SH-SY5Y (cell line): ENCODE measurements around the gene SND1.

ENCODE experiments used
- GATA2 ChIP-seq: IDR thresholded peaks from 2 replicates; pipeline ENCODE4 v1.6.1; 2011; ENCODE audit warnings: mild to moderate bottlenecking, low read depth, low read length
- GATA3 ChIP-seq: IDR thresholded peaks from 2 replicates; pipeline ENCODE4 v1.6.1; 2011; ENCODE audit warnings: low read depth, mild to moderate bottlenecking, low read length, moderate library complexity

The SND1 gene

DNA sequence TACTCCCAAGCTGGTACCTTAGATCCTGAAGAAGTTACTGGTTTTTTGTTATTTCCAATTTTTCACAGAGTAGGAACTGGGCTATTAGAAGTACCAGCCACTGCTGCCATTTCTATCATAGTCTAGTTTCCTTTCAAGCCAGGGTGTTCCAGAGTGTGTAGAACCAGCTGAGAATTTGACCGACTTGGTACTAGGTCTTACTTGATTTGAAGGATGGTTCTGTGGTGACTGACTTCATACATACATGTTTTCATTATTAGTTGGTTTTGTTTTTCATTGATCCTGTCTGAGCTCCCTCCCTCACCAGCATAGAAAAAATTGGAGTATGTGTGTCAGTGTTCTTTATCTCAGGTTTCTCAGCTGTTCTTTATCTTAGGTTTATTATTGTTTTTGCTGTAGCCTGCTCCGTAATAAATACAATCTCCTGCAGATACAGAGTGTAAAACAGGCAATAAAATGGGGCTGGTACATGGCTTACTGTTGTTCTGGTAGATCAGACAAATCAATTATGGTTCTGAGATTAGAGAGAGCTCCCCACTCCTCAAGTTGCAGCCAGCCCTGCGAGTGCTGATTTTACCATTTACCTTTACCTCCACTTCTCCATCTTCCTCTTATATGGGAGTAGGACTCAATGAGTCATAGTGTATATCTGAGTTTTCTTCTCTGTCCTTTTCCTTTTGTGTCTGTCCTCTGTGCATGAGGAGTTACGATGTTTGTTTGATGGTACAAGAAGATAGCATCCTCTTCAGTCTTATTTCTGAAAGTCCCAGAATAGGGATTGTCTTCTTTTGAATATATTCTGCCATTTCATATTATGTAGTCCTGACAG is 256.6 kb downstream of the SND1 start:
- TF ChIP-seq GATA3 (no peak), GATA2 (no peak)

DNA sequence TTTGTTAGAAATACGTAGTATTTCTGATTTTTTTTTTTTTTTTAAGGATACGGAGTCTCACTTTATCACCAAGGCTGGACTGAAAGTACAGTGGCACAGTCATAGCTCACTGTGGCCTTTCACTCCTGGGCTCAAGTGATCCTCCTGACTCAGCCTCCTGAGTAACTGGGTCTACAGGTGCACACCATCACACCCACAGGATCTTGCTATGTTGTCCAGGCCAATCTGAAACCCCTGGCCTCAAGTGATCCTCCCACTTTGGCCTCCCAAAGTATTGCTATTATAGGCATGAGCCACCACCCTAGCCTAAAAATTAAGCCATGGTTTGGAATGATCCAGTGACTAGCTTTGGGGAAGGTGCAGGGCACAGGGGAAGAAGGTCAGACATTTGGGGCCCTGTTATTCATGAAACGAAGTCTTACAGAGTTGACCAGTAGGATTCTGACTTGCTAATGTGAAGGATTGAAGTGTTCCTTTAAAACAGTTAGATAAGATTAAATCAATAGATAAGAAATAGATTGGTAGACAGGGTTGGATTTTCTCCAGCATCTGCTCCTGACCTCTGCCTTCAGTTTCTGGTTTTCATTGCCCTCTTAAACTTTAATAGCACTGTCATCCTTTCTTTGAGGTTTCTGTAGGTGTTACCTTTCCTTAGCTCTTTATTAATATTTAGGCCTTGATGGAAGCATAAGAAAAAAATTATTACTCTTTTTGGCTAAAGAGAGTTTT is 257.6 kb downstream of the SND1 start:
- no peak for TF ChIP-seq GATA3
- TF ChIP-seq GATA2, result no peak

DNA sequence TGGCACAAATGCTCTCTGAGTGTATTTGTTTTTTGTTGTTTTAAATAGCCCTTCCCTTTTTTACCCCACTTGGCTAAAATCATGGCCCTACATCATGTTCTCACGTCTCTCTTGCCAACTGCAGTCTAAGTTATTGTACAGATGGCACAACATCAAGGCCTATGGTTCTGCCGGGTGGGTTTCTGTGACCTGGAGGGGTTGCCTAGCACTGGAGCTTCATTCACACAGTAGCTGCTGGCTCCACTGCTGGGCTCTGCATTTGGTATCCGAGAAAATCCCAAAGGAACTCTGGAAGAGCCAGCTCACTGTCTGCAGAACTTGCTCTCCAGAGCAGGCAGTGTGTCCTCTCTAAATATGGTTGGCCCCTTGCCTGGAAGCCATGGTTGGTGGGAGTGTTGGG is 258.7 kb downstream of the SND1 start:
- TF ChIP-seq GATA3 (no peak), GATA2 (no peak)

DNA sequence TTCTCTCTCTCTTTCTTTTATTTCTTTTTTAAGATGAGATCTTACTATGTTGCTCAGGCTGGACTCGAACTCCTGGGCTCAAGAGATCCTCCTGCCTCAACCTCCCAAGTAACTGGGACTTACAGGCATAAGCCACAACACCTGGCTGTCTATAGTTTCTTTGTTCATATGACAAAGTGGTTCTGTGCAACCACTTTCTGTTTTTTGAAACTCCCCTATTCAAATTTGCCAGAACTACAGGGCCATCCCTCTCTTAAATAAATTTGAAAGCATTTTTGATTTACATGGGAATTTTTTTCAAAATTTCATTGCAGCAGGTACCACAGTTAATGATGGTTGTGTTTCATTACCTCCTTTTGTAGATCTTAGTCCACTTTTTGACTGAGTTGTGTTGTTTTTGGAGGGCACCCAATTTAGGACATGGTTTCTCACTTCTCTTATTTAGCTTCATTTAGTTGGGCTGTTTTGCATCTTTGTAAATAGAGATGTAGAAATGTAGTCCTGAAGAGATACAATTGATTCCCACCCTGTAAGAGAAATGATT is 260.0 kb downstream of the SND1 start:
- no peak for TF ChIP-seq GATA2

DNA sequence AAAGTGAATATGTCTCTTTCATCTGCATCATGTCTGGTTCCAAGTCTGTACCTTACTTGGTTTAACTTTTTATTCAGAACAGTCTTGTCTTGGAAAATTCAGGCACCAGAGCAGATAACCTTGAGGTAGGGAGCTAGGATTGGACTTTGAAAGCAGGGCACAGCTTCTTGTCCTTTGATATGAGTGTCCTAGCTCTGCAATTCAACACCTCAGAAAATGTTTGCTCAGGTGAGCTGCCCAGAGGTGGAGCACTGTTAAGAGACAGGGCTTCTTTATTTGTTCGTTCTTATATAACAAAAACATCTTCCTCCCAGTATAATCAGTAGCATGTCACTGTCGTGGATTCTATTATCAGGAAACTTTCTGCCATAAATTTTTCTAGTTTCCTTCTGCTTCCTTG is 260.9 kb downstream of the SND1 start:
- TF ChIP-seq GATA2 (no peak), GATA3 (no peak)

DNA sequence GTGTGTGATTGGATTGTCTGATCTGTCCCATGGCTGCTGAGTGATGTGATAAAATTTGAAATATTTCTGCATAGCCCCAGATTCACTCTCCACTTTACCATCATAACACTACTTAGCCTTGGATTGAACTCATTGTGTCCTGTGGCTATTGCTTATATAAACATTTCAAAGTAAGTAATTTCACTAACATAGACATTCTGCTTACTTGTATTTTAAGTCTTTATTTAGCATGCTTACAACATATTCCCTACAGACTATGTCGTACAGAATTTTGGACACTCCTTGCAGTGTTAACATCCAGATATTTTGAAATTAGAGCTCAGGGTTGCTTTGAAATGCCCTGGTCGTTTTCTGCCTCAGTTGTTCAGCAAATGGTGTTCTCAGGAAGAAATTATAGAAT is 261.7 kb downstream of the SND1 start:
- TF ChIP-seq GATA3 (no peak), GATA2 (no peak)

DNA sequence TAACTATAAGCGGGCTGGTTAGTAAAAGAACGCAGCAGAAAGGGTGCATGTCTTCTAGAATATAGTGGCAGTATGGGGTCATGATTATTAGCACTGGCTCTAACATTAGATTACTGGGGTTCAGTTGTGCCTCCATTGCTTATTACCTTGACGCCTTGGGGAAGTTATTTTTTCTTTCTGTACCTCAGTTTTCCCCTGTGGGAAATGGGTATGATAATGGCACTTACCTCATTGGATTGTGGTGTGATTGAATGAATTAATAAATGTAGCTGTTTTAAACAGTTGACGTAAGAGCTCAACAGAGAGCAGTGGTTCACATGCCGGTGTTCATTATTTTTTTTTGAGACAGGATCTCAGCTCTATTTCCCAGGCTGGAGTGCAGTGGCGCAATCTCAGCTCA is 262.7 kb downstream of the SND1 start:
- TF ChIP-seq GATA2, result no peak
- TF ChIP-seq GATA3, result no peak

DNA sequence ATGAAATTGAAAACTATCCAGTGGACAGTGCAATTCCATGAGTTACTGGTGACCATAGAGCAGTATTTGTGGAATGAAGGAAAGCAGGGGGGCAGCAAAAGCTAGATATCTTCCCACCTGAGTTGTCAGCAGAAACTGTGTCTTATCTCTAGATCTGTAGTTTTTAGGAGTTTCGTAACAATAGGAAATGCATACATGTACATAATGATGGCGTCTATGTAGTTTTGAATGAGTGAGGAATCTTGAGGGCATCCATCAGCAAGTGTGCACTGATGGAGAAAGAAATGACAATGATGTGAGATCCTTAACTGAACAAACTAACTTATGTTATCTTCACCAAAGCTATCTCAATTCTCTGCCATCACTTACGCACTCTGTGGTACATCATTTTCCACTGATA is 264.7 kb downstream of the SND1 start:
- TF ChIP-seq GATA3 (no peak), GATA2 (no peak)

DNA sequence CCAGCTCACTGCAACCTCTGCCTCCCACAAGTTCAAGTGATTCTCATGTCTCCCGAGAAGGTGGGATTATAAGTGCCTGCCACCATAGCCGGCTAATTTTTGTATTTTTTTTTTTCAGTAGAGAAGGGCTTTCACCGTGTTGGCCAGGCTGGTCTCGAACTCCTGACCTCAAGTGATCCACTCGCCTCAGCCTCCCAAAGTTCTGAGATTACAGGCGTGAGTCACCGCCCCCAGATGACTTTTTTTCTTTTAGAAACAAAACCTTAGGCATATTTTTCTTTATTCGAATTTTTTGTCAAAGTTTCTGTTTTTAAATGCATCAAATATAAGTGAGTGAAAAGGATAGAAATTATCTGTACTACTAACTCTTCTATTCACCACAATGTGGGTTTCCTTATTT is 266.1 kb downstream of the SND1 start:
- TF ChIP-seq GATA2 (no peak), GATA3 (no peak)

DNA sequence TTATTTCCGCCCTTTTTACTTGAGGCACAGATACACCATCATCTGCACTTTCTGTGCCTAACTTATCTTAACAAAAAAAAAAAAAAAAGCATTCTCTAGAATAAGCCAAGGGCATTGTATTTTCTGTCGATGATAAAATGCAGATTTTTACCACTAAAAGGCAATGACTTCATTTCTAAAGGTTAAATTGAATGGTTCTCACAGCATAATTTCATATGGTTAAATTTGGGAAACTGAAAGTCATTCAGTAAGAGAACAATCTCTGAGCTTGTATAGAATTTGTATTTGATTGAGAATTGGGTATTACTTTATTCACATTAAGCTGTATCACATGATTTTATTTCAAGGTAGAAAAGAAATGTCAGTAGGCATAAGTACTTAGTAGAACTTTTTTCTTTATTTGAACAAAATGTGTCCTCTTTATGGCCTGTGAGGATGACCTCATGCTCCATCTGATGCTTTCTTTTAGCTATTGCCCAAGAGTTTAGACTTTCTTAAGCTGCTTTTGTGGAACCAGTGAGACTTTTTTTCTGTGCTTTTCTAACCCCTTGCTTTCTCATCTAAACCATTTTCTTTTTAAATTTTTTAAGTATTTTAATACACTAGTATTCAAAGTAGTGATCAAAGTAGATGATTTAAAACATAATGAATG is 268.9 kb downstream of the SND1 start:
- TF ChIP-seq GATA3, result no peak
- TF ChIP-seq GATA2, result no peak

DNA sequence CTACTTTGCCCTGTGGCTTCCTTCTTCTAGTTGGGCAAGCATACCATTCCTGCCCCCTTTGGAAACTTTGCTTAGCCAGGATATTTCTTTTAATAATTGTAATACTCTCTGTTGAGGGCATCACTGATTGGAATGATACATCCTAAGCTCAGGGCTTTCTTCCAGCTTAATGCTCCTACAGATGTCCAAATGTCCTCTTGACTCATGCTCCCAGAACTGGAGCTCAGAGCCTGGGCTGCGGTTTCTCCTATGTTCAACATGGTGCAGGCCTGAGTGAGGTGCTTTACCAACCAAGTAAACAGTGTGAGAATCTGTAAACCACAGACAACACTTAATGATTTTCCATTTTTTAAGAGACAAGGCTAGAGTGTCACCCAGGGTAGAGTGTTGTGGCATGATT is 270.7 kb downstream of the SND1 start:
- TF ChIP-seq GATA2 (no peak), GATA3 (no peak)

DNA sequence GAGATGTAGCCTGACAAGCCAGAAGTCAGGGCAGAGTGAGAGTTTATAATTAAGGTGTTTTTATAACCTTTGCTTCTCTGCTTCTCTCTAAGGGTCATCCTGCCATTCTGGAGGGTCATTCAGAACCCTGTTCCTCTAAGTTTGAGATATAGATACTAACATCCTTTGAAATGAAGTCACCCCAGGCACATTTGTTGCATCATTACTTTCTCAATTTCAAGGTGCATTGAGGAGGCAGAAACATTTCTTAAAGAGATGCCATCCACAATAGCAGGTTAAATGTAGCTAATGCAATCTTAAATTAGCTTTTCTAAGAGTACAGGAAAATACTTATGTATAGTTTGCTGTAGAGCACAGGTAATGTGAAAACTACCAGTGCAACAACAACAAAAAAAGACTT is 272.9 kb downstream of the SND1 start:
- no peak for TF ChIP-seq GATA3
- TF ChIP-seq GATA2, result no peak

DNA sequence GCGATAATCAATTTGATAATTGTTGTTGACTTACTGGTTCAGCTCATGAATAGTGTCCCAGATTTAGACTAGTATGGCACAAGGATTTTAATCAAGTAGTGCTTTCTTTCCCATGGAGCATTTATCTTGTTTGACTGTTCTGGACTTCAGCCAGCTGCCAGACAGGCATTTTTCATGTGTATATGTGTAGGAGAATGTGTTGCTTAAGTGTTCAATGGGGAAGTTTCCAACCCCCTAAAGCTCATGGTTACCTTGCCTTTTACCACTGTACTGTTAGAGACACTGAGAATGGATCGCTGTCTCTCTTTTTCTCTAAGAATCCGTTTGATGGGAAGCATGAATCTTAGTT is 275.3 kb downstream of the SND1 start:
- TF ChIP-seq GATA2 (no peak), GATA3 (no peak)

DNA sequence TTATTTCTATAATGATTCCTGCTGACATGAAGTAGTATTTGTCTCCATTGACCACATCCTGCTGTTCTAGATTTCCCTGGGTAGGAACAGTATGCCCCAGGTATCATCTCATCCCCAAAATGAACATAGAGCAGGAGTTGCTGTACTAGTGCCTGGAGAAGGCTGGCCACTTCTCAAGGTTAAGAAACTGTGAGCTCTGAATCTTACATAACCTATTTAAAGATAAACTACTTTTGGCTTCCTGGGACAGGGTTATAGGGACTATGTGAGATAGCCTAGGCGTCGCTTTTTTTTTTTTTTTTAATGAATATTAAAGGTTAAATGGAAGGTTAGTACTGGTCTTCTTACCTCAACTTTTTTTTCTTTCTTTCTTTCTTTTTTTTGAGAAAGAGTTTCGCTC is 276.2 kb downstream of the SND1 start:
- TF ChIP-seq GATA2 (no peak), GATA3 (no peak)

DNA sequence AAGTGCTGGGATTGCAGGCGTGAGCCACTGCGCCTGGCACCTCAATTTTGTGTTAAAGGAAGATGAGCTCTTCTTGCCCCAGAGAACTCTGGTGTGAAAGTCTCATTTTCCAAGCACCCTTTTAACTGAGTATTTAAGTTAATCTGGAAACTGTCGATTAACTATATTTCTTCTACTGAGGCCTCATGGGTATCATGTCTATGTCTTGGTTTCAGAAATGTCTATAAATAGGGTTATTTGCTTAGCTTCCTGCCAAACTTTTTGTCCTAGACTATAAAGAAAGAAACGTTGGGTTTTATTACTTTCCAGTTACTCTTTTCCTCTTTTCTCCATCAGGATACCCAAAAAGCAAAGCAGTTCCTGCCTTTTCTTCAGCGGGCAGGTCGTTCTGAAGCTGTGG is 276.9 kb downstream of the SND1 start:
- no peak for TF ChIP-seq GATA3
- TF ChIP-seq GATA2, result no peak
